ENCODE measurements around the gene SAPCD2. TPM values are rescaled to one million over a fixed set of nuclear protein-coding genes. Genes with fewer than 3 reads are reported as not detected.

Gene SAPCD2
- total RNA-seq, 4 donors from 2014 or later: 0.17 to 0.40 (median 0.26) TPM; not detected in 1

DNA sequence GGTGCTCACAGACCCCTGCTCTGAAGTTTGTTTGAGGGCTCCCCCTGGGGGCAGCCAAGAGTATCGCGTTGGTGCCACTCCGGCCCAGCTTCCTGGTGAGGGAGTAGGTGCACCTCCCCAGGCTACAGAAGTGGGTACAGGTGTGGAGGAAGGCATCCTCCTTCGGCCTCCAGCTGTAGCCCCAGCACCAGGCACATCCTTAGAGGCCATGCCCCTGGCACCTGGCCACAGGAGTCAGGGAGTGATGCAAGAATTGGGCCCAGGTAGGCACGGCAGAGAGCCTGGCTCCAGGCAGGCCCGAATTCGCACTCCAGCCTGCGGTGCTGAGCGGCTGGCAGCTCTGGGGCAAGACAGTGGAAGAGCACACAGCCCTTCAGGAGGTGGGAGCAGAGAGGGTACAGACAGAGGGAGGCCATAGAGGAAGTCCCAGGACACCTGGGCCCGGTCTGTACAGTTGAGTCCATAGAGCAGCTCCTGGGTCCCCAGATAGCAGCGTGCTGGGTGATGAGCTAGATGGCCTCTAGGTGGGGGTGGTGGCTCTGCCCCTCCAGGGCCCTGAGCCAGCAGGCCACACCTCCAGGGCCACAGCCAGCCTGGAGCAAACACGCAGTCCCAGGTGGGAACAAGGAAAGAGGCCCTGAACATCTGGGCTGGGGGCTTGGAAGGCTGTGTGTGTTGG is 2.4 kb downstream of the SAPCD2 start:
- Histone ChIP-seq H3K4me1 (peaks cover 18 to 35% (median 33%) of the 10 kb centered on the region in 4 donors), H3K4me3 (no peak overlapping the region), H3K36me3 (no peaks in the 10 kb centered on the region), H3K27ac (replicated peaks in 1 of 4) (no peak overlapping the region), H3K27me3 (peaks cover 0 to 40% (median 15%) of the 10 kb centered on the region in 4 donors), H3K9me3 (no peaks in the 10 kb centered on the region)
- DNase-seq (ENCODE audit: extremely low spot score): no peak
- intact Hi-C loops (cut with DNase I): loop anchor here (2.0 kb wide), 1 partner anchor 21 kb away; the partner anchor contains the start of gene NPDC1
- 20% methylated on average over 4 of the region's 12 CpGs for WGBS
- TF ChIP-seq, protein P1, sequence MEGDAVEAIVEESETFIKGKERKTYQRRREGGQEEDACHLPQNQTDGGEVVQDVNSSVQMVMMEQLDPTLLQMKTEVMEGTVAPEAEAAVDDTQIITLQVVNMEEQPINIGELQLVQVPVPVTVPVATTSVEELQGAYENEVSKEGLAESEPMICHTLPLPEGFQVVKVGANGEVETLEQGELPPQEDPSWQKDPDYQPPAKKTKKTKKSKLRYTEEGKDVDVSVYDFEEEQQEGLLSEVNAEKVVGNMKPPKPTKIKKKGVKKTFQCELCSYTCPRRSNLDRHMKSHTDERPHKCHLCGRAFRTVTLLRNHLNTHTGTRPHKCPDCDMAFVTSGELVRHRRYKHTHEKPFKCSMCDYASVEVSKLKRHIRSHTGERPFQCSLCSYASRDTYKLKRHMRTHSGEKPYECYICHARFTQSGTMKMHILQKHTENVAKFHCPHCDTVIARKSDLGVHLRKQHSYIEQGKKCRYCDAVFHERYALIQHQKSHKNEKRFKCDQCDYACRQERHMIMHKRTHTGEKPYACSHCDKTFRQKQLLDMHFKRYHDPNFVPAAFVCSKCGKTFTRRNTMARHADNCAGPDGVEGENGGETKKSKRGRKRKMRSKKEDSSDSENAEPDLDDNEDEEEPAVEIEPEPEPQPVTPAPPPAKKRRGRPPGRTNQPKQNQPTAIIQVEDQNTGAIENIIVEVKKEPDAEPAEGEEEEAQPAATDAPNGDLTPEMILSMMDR (IDR thresholded peaks at IDR 0.05): peak; percentile 71 to 83 (median 75)
- TF ChIP-seq EP300 (IDR thresholded peaks at IDR 0.05) (no peak), POLR2A (IDR thresholded peaks at IDR 0.05; ENCODE audit: low read depth) (no peak), POLR2AphosphoS5 (IDR thresholded peaks at IDR 0.05) (peak in 1 of 2 donors; percentile 27)

DNA sequence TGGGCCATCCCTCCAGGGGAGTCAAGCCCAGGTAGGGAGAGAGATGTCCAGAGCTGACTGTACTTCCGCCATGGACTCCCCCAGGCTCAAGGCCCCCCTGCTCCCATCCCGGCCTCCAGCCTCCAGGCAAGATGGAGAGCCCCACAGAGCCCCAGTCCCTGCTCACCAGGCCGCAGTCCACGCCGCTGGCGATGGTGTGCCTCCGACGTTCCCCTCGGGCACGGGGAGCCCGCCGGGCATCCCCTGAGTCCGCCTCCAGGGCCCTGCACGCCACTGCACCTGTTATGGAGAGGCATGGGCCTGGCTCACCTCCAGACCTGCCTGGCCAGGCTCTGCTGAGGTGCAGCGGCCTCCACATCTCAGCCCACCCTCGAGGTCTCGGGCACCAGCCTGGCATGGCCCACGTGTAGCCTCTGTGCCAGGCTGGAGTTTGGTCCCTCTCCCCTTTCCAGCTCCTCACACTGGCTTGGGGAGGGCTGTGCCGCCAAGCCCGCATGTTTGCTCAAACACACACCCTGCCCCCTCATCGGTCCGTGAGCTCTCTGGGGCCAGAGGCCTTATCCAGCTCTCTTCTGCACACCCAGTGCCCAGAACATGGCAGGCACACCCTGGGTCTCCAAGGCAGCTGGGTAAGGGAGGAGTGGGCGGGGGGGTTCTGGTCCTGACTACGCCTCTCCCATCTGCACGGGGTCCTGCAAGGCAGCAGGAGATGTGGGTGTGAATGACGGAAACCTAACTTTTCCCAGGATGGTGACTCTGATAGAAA is 4.1 kb downstream of the SAPCD2 start:
- no peak for TF ChIP-seq POLR2AphosphoS5 (IDR thresholded peaks at IDR 0.05)
- intact Hi-C loops (cut with DNase I): loop anchor here (2.0 kb wide), 1 partner anchor 19 kb away; the partner anchor contains the start of gene NPDC1

DNA sequence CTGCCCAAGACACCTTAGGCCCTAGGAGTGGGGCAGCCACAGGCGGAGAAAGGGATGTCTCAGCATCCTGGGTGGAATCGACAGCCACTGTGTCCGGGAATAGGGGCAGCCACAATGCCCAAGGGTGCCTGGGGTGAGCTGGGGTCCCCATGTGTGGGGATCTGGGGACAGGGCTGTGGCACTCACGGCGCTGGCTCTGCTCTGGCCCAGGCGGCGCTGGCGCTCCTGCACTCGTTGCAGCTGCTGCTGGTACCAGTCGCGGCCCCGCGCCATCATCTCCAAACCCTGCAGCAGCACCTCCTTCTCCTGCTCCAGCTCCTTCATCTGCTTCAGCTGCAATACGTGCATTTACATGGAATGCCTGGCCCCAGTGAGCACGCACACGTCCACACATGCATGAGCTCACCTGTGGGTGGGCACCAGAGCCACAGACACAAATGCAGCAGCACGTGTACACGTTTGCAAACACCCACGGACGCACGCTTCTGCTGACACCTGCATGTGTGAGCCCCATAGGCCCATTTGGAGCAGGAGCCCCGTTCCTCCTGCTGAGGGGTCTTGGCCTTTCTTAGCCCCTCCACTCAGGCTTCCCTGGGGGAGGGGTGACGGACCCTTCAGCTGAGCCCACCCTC is 4.9 kb downstream of the SAPCD2 start:
- Histone ChIP-seq H3K4me1 (peaks cover 9 to 23% (median 20%) of the 10 kb centered on the region in 4 donors), H3K36me3 (no peaks in the 10 kb centered on the region), H3K27ac (replicated peaks in 1 of 4) (no peak overlapping the region), H3K4me3 (no peak overlapping the region), H3K9me3 (no peaks in the 10 kb centered on the region), H3K27me3 (peaks cover 0 to 40% (median 15%) of the 10 kb centered on the region in 4 donors)
- TF ChIP-seq, protein P1 (IDR thresholded peaks at IDR 0.05): no peak
- TF ChIP-seq EP300 (IDR thresholded peaks at IDR 0.05) (no peak), POLR2A (IDR thresholded peaks at IDR 0.05; ENCODE audit: low read depth) (no peak), POLR2AphosphoS5 (IDR thresholded peaks at IDR 0.05) (no peak)
- WGBS: 91% methylated on average over 19 of the region's 23 CpGs
- intact Hi-C loops (cut with DNase I): no loop called here
- DNase-seq (ENCODE audit: extremely low spot score): no peak

More for the DNA sequence above, 4.1 kb downstream of the SAPCD2 start:
- H3K4me3 ChIP-seq: no peak overlapping the region
- WGBS: 94% methylated on average over 20 of the region's 26 CpGs
- peaks cover 16 to 31% (median 29%) of the 10 kb centered on the region in 4 donors for H3K4me1 ChIP-seq
- H3K9me3 ChIP-seq: no peaks in the 10 kb centered on the region
- DNase-seq (ENCODE audit: extremely low spot score): no peak
- H3K36me3 ChIP-seq: no peaks in the 10 kb centered on the region
- peaks cover 0 to 40% (median 15%) of the 10 kb centered on the region in 4 donors for H3K27me3 ChIP-seq
- H3K27ac ChIP-seq (replicated peaks in 1 of 4): no peak overlapping the region

- WGBS: 87% methylated on average over 10 of the region's 12 CpGs
- Histone ChIP-seq H3K4me1 (peaks cover 9 to 17% (median 14%) of the 10 kb centered on the region in 4 donors), H3K4me3 (no peak overlapping the region), H3K36me3 (no peaks in the 10 kb centered on the region), H3K27ac (replicated peaks in 1 of 4) (no peak overlapping the region), H3K27me3 (peaks cover 0 to 35% (median 15%) of the 10 kb centered on the region in 4 donors), H3K9me3 (no peaks in the 10 kb centered on the region)
- intact Hi-C loops (cut with DNase I): no loop called here
- TF ChIP-seq POLR2A (IDR thresholded peaks at IDR 0.05; ENCODE audit: low read depth): no peak
- no peak for TF ChIP-seq POLR2AphosphoS5 (IDR thresholded peaks at IDR 0.05)
- TF ChIP-seq, protein P1 (IDR thresholded peaks at IDR 0.05): no peak
- no peak for TF ChIP-seq EP300 (IDR thresholded peaks at IDR 0.05)
- no peak for DNase-seq (ENCODE audit: extremely low spot score)
Measured at GRCh38 chr9:137064880-137065164, 5.5 kb downstream of the SAPCD2 start.
